ENCODE data around the gene ZNF81. TPM values are rescaled to one million over a fixed set of nuclear protein-coding genes. Genes with fewer than 3 reads are reported as not detected.

The ZNF81 gene
- total and polyA plus RNA-seq, 2 of the 13 experiments (the other 11 are each of a cell fraction or from before 2014, with no cell fraction given), result 1.4 to 3.2 TPM

DNA sequence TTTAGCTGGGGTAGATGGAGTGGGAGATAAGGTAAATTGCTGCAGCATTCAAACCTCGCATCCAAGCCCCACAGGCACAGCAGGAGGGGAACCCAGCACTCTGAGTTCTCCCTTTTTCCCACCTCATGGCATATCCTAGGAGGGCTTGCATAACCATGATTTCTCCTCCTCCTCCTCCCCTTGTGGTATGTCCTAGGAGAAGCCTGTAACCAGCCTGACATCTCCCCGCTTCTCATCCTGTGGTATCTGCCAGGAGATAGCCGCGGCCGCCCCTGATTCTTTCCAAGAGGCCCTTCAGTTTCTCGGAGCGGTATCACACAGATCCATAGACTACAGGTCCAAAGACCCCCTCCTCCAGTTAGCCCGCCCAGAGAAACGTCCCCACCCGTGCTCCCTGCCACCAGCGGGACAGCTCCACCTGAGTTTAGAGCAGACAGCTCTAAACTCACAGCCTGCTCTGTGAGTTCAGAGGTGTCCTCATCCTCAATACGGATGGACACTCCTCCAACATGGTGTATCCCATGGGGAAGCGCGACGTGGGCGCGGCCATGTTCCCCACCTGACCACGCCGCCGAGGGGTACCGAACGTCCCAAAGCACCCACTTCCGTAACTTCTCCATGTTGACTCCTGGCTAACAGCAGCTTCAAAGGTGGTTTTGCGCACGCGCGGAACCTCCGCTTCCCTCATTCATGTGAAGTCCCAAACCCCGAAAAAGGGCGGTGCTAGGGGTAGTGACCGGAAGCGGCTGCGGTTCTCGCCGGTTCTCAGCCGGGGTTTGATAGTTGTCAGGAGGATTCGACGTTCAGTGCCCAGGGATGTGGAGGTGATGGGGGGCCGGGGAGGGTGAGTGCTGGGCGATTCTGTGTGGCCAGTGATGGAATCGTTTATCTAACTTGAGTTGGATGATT, at the start of gene ZNF81 (continued):
- TF ChIP-seq RNF219 (CRISPR knock-in tag; IDR thresholded peaks at IDR 0.05) (no peak), SMYD3 (CRISPR knock-in tag; IDR thresholded peaks at IDR 0.05) (no peak), ZSCAN21 (CRISPR knock-in tag; IDR thresholded peaks at IDR 0.05; ENCODE audit: borderline replicate concordance) (no peak), SIN3B (IDR thresholded peaks at IDR 0.05; ENCODE audit: low read length) (no peak), RBM22 (optimal IDR thresholded peaks at IDR 0.05; ENCODE audit: low read length) (no peak), JUND (CRISPR knock-in tag; IDR thresholded peaks at IDR 0.05) (no peak), ZNF709 (CRISPR knock-in tag; IDR thresholded peaks at IDR 0.05) (no peak), ZNF713 (CRISPR knock-in tag; IDR thresholded peaks at IDR 0.05) (no peak), MATR3 (CRISPR knock-in tag; IDR thresholded peaks at IDR 0.05) (no peak), ZNF441 (CRISPR knock-in tag; IDR thresholded peaks at IDR 0.05; ENCODE audit: borderline replicate concordance) (no peak), SALL2 (CRISPR knock-in tag; IDR thresholded peaks at IDR 0.05) (no peak), CCDC6 (CRISPR knock-in tag; IDR thresholded peaks at IDR 0.05) (no peak), PAX8 (CRISPR knock-in tag; IDR thresholded peaks at IDR 0.05; ENCODE audit: borderline replicate concordance) (no peak), NONO (IDR thresholded peaks at IDR 0.05) (no peak), NONO (CRISPR knock-in tag; conservative IDR thresholded peaks at IDR 0.05) (peak; percentile 44; the same call in 1 of the 2 replicates), ZBTB43 (CRISPR knock-in tag; conservative IDR thresholded peaks at IDR 0.05) (no peak), NR2F2 (IDR thresholded peaks at IDR 0.05; ENCODE audit: borderline replicate concordance, low read depth) (no peak)
- TF ChIP-seq, protein P1, sequence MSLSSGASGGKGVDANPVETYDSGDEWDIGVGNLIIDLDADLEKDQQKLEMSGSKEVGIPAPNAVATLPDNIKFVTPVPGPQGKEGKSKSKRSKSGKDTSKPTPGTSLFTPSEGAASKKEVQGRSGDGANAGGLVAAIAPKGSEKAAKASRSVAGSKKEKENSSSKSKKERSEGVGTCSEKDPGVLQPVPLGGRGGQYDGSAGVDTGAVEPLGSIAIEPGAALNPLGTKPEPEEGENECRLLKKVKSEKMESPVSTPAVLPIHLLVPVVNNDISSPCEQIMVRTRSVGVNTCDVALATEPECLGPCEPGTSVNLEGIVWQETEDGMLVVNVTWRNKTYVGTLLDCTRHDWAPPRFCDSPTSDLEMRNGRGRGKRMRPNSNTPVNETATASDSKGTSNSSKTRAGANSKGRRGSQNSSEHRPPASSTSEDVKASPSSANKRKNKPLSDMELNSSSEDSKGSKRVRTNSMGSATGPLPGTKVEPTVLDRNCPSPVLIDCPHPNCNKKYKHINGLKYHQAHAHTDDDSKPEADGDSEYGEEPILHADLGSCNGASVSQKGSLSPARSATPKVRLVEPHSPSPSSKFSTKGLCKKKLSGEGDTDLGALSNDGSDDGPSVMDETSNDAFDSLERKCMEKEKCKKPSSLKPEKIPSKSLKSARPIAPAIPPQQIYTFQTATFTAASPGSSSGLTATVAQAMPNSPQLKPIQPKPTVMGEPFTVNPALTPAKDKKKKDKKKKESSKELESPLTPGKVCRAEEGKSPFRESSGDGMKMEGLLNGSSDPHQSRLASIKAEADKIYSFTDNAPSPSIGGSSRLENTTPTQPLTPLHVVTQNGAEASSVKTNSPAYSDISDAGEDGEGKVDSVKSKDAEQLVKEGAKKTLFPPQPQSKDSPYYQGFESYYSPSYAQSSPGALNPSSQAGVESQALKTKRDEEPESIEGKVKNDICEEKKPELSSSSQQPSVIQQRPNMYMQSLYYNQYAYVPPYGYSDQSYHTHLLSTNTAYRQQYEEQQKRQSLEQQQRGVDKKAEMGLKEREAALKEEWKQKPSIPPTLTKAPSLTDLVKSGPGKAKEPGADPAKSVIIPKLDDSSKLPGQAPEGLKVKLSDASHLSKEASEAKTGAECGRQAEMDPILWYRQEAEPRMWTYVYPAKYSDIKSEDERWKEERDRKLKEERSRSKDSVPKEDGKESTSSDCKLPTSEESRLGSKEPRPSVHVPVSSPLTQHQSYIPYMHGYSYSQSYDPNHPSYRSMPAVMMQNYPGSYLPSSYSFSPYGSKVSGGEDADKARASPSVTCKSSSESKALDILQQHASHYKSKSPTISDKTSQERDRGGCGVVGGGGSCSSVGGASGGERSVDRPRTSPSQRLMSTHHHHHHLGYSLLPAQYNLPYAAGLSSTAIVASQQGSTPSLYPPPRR (CRISPR knock-in tag; IDR thresholded peaks at IDR 0.05; ENCODE audit: borderline replicate concordance), result no peak
- TF ChIP-seq, protein P2, sequence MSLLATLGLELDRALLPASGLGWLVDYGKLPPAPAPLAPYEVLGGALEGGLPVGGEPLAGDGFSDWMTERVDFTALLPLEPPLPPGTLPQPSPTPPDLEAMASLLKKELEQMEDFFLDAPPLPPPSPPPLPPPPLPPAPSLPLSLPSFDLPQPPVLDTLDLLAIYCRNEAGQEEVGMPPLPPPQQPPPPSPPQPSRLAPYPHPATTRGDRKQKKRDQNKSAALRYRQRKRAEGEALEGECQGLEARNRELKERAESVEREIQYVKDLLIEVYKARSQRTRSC (CRISPR knock-in tag; IDR thresholded peaks at IDR 0.05; ENCODE audit: low read depth), result no peak
